Measurements from ENCODE around the gene CP. TPM values are rescaled to one million over a fixed set of nuclear protein-coding genes. Genes with fewer than 3 reads are reported as not detected.

Gene CP
- polyA plus RNA-seq, 10 donors: 0.63 to 3.0 (median 2.1) TPM

DNA sequence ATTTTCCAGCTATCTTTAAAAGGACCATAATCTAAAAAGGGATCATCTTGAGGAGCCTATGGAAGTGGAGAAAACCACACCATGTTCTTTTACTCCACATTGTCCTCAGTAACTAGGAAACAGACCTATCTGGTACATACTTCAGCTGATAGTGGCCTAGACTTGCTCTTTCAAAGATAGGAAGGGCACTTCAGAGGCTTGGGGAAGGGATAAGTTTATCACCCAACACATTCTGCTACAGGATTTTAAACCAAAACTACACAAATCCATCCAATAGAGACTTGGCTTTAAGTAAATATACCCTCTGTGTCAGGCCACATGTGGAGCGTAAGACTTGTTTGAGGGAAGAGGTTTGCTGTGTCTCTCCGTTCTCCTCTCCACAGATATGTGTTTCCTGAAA, 35.4 kb downstream of the CP start:
- no peak for DNase-seq

DNA sequence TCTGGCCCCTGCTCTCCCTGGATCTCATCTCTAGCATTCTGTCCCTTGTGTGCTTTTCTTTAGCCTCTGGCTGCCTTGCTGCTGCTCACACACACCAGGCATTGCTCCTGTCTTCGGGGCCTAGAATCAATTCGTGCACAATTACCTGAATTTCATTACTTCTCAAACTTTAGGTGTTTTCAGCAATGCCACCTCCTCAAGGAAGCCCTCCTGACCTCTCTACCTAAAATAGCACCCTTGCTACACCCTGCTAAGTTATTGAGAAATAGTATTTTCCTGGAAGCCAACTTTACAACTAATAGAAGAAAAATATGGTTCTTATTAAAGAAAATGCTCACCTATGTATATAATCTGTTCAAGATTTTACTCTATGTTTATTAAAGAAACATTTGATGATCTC, 40.4 kb downstream of the CP start:
- no peak for DNase-seq

GRCh38 chr3:149180057-149180573, 41.5 kb downstream of the CP start:
- DNase-seq: peak; percentile 66 to 94 (median 72)

DNA sequence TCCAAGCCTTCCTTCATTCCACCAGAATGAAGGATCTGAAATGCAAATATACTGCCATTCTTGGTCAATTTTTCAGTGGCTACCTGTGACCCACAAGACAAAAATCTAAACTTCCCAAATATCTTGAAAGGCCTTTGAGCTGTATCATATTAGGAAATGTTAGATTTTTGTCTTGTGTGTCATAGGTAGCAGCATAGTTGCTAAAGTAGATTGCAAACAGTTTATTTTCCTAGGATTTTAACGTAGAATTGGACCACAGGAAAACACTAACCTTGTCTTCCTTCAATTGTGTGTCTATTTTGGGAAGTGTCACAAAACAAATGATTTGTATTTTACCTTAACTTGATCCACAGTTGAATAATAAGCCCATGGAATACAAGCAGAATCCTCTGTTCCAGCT, 42.4 kb downstream of the CP start:
- peak in 1 of 3 donors; percentile 49 for DNase-seq

DNA sequence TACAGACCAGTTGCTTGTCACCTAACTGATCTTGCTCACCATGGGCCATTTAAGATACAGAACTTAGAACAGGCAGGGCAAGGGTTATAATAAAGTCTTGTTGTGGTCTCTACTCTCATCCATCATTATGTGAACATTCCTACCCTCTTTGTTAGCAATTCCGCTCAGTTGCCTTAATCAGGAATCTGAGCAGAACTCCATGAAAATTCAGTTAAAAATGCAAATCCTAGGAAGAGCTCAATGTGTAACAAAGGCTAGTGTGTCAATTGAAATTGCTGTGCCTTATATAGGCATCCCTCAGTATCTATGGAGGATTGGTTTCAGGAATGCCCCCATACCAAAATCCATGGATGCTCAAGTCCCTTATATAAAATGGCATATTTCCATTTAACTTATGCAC, 44.5 kb downstream of the CP start:
- DNase-seq: no peak

GRCh38 chr3:149174901-149175300, 46.7 kb downstream of the CP start:
- DNase-seq: no peak

- no peak for DNase-seq
These were observed 51.0 kb downstream of the CP start for GRCh38 chr3:149170672-149171071.

DNA sequence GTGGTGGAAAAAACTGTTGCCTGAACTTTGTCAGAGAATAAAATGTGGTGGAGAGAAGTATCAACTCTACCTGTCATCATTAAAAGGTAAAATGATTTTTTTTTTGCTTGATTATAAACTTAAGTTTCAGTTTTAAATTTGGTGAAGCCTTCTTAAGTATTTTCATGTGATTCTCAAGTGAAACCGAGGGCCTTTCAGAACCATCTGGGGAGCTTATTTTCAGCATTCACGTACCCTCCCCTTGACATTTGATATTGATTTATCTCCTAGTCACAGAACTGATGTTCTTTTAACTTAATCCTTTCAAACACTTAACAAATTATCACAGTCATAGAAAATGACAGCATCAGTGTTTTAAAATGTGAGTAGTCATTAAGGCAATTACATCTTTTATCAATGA, 53.7 kb downstream of the CP start:
- no peak for DNase-seq

- DNase-seq: no peak
These were observed 58.6 kb downstream of the CP start for GRCh38 chr3:149163066-149163465.

DNA sequence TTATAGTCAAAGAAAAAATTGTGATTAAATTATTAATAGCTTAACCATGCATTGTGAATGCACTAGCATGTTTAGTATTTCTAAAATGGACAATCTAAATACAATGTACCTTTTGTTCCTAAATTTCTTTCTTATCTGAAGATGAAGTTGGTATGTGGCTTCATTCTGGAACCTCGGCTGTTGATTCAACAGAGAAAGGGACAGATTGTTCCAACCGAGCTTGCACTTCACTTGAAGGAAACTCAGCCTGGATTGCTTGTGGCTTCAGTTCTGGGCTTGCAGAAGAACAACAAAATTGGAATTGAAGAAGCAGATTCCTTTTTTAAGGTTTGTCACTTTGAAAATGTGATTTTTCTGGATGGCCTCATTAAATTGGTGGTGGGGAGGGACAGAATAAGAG, 59.6 kb downstream of the CP start:
- no peak for DNase-seq

- no peak for DNase-seq
These were observed 60.8 kb downstream of the CP start for GRCh38 chr3:149160754-149161300.

- DNase-seq: no peak
These were observed 68.2 kb downstream of the CP start for GRCh38 chr3:149153402-149153801.

- DNase-seq: no peak
These were observed 69.2 kb downstream of the CP start for GRCh38 chr3:149152420-149152819.

- DNase-seq: no peak
These were observed 69.8 kb downstream of the CP start for GRCh38 chr3:149151843-149152242.

DNA sequence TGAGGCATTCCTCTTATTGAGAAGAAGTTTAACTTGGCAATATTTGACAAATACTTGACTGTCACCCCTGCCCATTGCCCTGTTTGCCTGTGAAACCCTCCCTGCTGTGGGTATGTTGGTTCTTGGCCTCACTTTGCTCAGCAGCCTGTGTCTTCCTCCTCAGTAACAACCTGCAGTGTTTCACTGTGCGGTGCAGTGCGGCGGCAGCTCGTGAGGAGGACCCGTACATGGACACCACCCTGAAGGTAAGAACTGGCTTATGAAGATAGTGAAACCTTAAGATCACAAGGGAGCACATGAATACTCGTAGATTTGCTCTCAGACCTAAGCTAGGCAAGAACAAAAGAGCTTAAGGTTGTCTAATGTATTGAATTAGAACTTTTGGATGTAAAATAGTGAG, 71.2 kb downstream of the CP start:
- no peak for DNase-seq

- DNase-seq: no peak
These were observed 75.7 kb downstream of the CP start for GRCh38 chr3:149145974-149146373.

GRCh38 chr3:149145356-149145755, 76.3 kb downstream of the CP start:
- no peak for DNase-seq

GRCh38 chr3:149142682-149143081, 78.9 kb downstream of the CP start:
- DNase-seq: no peak

- DNase-seq: no peak
These were observed 87.1 kb downstream of the CP start for GRCh38 chr3:149134575-149134974.

- DNase-seq: no peak
These were observed 90.0 kb downstream of the CP start for GRCh38 chr3:149131589-149131988.

DNA sequence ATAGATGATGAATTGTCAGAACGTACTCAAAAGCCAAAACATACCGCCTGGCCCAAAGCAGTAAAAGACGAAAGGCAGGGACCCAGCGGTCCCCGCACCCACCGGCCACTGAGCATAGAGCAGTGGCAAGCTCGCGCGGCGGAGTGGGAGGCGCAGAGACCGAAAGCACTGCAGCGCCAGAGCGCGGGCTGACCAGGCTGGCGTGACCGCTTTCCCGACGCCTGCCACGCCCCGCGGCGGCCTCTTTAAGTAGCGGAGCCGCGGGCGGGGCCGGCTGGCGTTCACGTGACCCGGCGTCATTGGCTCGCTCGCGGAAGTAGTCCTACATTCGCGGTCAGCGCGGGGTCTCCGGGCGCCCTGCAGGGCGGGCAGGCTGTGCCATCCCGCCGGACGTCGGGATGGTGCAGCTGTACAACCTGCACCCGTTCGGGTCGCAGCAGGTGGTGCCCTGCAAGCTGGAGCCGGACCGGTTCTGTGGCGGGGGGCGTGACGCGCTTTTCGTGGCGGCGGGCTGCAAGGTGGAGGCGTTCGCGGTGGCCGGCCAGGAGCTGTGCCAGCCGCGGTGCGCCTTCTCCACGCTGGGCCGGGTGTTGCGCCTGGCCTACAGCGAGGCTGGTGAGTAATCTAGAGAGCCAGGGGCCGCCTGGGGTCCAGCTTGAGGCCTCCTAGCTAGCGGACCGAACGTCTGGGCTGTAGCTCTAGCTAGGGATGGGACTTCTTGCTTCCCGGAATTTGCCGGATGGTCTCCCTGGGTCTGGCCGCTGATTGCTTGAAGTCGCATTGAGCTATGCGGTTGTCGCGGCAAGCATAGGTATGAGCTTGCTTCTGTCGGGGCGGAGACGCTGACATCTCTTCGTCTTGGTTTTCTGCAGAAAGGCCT, 92.1 kb downstream of the CP start, which contains the start of gene HPS3:
TSS of gene HPS3 (plus strand) at position 313 of the 880 bp plus-strand sequence. CDS start at position 399, 86 bp downstream.
- peak; percentile 90 to 97 (median 93) for DNase-seq

DNA sequence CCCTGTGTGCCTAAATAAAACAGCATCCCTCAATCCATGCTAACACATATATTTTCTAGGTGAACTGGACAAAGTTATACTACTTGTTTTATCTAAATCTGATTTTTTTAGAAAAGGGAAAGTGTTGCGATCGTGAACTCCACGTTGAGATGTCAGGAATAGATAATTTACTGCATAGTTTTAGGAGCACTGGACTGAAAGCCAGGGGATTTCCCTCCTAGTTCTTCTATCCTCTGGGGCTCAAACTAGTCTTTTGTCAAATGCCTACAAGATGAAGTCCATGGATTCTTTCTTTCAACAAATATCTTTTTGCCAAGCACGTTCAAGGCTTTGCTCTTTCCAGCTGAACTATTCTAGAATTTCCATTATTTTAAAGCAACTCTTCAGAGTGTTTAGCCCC, 92.8 kb downstream of the CP start:
- DNase-seq: peak in 1 of 3 donors; percentile 31
